K562 (cell line): Measurements from ENCODE around the gene ARFGEF3. TPM values are rescaled to one million over a fixed set of nuclear protein-coding genes. Genes with fewer than 3 reads are reported as not detected.

Experiments used
- ATAC-seq: fragments of 200-7000 bp; cut with Tn5 transposase; 3 replicates; pipeline ENCODE4 v1.9.1; 2020; ENCODE audit warnings: moderate library complexity
- BruUV-seq: library from RNA; stranded (reverse); fragments of 400-500 nt; replicated peaks from 2 replicates; lab custom pipeline; 2021; lab: Mats Ljungman, UMichigan
- CTCF ChIA-PET: fragments of 300-600 bp; formaldehyde crosslinking; extraction: SDS; loops from one replicate; lab custom pipeline; 2021; ENCODE audit warnings: low intra/inter-chr PET ratio; lab: Yijun Ruan, JAX
- POLR2A ChIA-PET: fragments of 300-600, 350-650 bp; sonication (Branson Sonifier 250); formaldehyde crosslinking; extraction: SDS; loops from one replicate; lab custom pipeline; 2021; ENCODE audit warnings: antibody characterized with exemption, inconsistent platforms; lab: Yijun Ruan, JAX
- DNase-seq, 4 experiments: peaks; one replicate each; pipeline versions ENCODE4 v3.0.0 to v3.0.0-alpha.2; 2011 to 2018; ENCODE audit warnings: low spot score in 3 of 4, mixed read lengths in 3 of 4; ENCODE audit errors: extremely low read depth in 1 of 4
- FAIRE-seq: peaks from 2 replicates; lab custom pipeline; 2011; peaks lifted over from hg19 to GRCh38; lab: Jason Lieb, UNC
- H2AFZ ChIP-seq: 2 replicates; pipeline ENCODE4 v1.6.0; 2011; ENCODE audit warnings: low read depth, low read length, control low read depth, inconsistent platforms
- H3K27ac ChIP-seq: fragments of 200-600 bp; 3 replicates; pipeline ENCODE4 v1.8.0; 2011; ENCODE audit warnings: low read depth, mild to moderate bottlenecking, control low read depth, inconsistent platforms, low read length, moderate library complexity, mixed read lengths; ENCODE audit errors: extremely low read depth
- H3K27me3 ChIP-seq, 2 experiments: fragments of 300-600 bp in 1 of 2; 2 replicates in 1 of 2; 3 replicates in 1 of 2; pipeline versions ENCODE4 v1.6.0 to v1.8.0; 2011; ENCODE audit warnings: inconsistent platforms in 2 of 2, low read length in 2 of 2, mild to moderate bottlenecking in 1 of 2, mixed read lengths in 1 of 2, moderate library complexity in 1 of 2; ENCODE audit not compliant: control insufficient read depth in 2 of 2, insufficient read depth in 2 of 2
- H3K36me3 ChIP-seq: fragments of 300-600 bp; 3 replicates; pipeline ENCODE4 v1.8.0; 2011; ENCODE audit warnings: mild to moderate bottlenecking, low read length, inconsistent platforms; ENCODE audit not compliant: control insufficient read depth, insufficient read depth
- H3K4me1 ChIP-seq, 2 experiments: fragments of 200-600 bp in 1 of 2; replicated peaks in 1 of 2; 2 replicates in 1 of 2; 3 replicates in 1 of 2; pipeline versions ENCODE4 v1.5.1 to v1.8.0; 2011; ENCODE audit warnings: inconsistent platforms in 2 of 2, low read length in 2 of 2, mild to moderate bottlenecking in 1 of 2, mixed read lengths in 1 of 2, moderate library complexity in 1 of 2; ENCODE audit not compliant: control insufficient read depth in 2 of 2, insufficient read depth in 2 of 2
- H3K4me2 ChIP-seq: 2 replicates; pipeline ENCODE4 v1.6.1; 2011; ENCODE audit warnings: low read length, control low read depth, inconsistent platforms, mixed read lengths; ENCODE audit not compliant: insufficient read depth
- H3K4me3 ChIP-seq: fragments of 200-600 bp; sonication (generic), shearing (Covaris generic); 2 replicates; pipeline ENCODE4 v1.5.1; 2016; ENCODE audit warnings: control low read depth, inconsistent platforms
- H3K79me2 ChIP-seq: fragments of 200-600 bp; 3 replicates; pipeline ENCODE4 v1.8.0; 2011; ENCODE audit warnings: low read length, inconsistent platforms; ENCODE audit not compliant: control insufficient read depth, insufficient read depth
- H3K9ac ChIP-seq, 2 experiments: 2 replicates each; pipeline versions ENCODE4 v1.6.0 to v1.6.1; 2011; ENCODE audit warnings: low read depth in 2 of 2, low read length in 2 of 2, control low read depth in 1 of 2, inconsistent platforms in 1 of 2, mild to moderate bottlenecking in 1 of 2, mixed read lengths in 1 of 2; ENCODE audit not compliant: insufficient read depth in 1 of 2
- H3K9me1 ChIP-seq: one replicate; pipeline ENCODE4 v1.6.0; 2011; ENCODE audit warnings: inconsistent platforms, mild to moderate bottlenecking, low read length, moderate library complexity; ENCODE audit not compliant: control insufficient read depth, insufficient read depth
- H3K9me3 ChIP-seq: replicated peaks from 2 replicates; pipeline ENCODE4 v1.5.1; 2011; ENCODE audit warnings: low read depth, low read length, inconsistent platforms; ENCODE audit not compliant: control insufficient read depth, insufficient read depth
- H4K20me1 ChIP-seq: replicated peaks from 2 replicates; pipeline ENCODE4 v1.6.1; 2011; ENCODE audit warnings: low read length, inconsistent platforms, mixed read lengths; ENCODE audit not compliant: control insufficient read depth, insufficient read depth
- ATF1 ChIP-seq, 2 experiments: fragments of 450-650 bp in 1 of 2; IDR thresholded peaks; 2 replicates each; pipeline ENCODE4 v1.6.1; 2016; ENCODE audit warnings: missing compliant biosample characterization in 1 of 2, missing genetic modification characterization in 1 of 2
- BRD9 ChIP-seq: fragments of 450-650 bp; IDR thresholded peaks from 2 replicates; pipeline ENCODE4 v1.6.1; 2018; ENCODE audit warnings: low read depth; ENCODE audit not compliant: partially characterized antibody
- CCAR2 ChIP-seq: fragments of 200-400 bp; formaldehyde crosslinking; IDR thresholded peaks from 2 replicates; pipeline ENCODE4 v1.6.1; 2017; ENCODE audit warnings: mild to moderate bottlenecking, low read depth, low read length
- DMBX1 ChIP-seq: fragments of 250-450 bp; sonication (Bioruptor Pico); IDR thresholded peaks from 2 replicates; pipeline ENCODE4 v1.8.0; 2022; ENCODE audit warnings: inconsistent platforms, mild to moderate bottlenecking, moderate library complexity, borderline replicate concordance
- IFI16 ChIP-seq: fragments of 250-450 bp; sonication (Bioruptor Pico); IDR thresholded peaks from 2 replicates; pipeline ENCODE4 v2.1.2; 2022; ENCODE audit warnings: mild to moderate bottlenecking, inconsistent platforms
- JUND ChIP-seq, 2 experiments: IDR thresholded peaks; 2 replicates in 1 of 2; 3 replicates in 1 of 2; pipeline ENCODE4 v1.6.1; 2011; ENCODE audit warnings: borderline replicate concordance in 2 of 2, low read depth in 2 of 2, low read length in 2 of 2, improper control_type of control experiment in 1 of 2, missing biosample characterization in 1 of 2, missing genetic modification characterization in 1 of 2, missing genetic modification reagents in 1 of 2
- KAT2B ChIP-seq: IDR thresholded peaks from one replicate; pipeline ENCODE4 v1.6.1; 2012; ENCODE audit warnings: low read depth, mild to moderate bottlenecking, control low read depth, inconsistent platforms, low read length, moderate library complexity
- MTA2 ChIP-seq: fragments of 450-650 bp; IDR thresholded peaks from 2 replicates; pipeline ENCODE4 v1.6.1; 2016; ENCODE audit warnings: low read depth
- MTF1 ChIP-seq: fragments of 250-450 bp; sonication (Bioruptor Pico); IDR thresholded peaks from 2 replicates; pipeline ENCODE4 v1.9.0; 2021; ENCODE audit warnings: moderate library complexity, mild to moderate bottlenecking, inconsistent platforms, borderline replicate concordance
- MYNN ChIP-seq, 2 experiments: sonication (generic); formaldehyde crosslinking in 1 of 2; IDR thresholded peaks; 2 replicates each; pipeline versions ENCODE4 v1.5.0 to v1.6.1; 2016 to 2020; ENCODE audit warnings: antibody characterized with exemption in 1 of 2, missing genetic modification reagents in 1 of 2
- NFIX ChIP-seq: fragments of 250-450 bp; sonication (Bioruptor Pico); IDR thresholded peaks from 2 replicates; pipeline ENCODE4 v1.4.0; 2020; ENCODE audit warnings: low read depth, mild to moderate bottlenecking, moderate library complexity
- NR2F6 ChIP-seq: fragments of 450-650 bp; formaldehyde crosslinking; IDR thresholded peaks from 2 replicates; pipeline ENCODE4 v1.4.0; 2020; ENCODE audit warnings: mild to moderate bottlenecking
- RBBP5 ChIP-seq: fragments of 200-600 bp; sonication (generic); IDR thresholded peaks from 2 replicates; pipeline ENCODE4 v1.6.1; 2012; ENCODE audit warnings: borderline replicate concordance, mild to moderate bottlenecking, low read length, control low read depth, inconsistent platforms; ENCODE audit not compliant: insufficient read depth, poor library complexity, severe bottlenecking
- SP1 ChIP-seq: sonication (generic); formaldehyde crosslinking; IDR thresholded peaks from 2 replicates; pipeline ENCODE4 v1.8.1; 2022; ENCODE audit warnings: mild to moderate bottlenecking, missing genetic modification reagents
- SREBF1 ChIP-seq: fragments of 150-350 bp; IDR thresholded peaks from 2 replicates; pipeline ENCODE4 v1.6.1; 2014; ENCODE audit warnings: antibody characterized with exemption, low read depth, low read length, borderline replicate concordance
- XRCC5 ChIP-seq: fragments of 200-400 bp; formaldehyde crosslinking; IDR thresholded peaks from 2 replicates; pipeline ENCODE4 v1.6.1; 2017; ENCODE audit warnings: low read depth, mild to moderate bottlenecking, low read length
- YBX1 ChIP-seq: fragments of 450-650 bp; IDR thresholded peaks from 2 replicates; pipeline ENCODE4 v1.7.1; 2016; ENCODE audit warnings: mild to moderate bottlenecking
- WGBS: fragments of 100-300 bp; shearing (Covaris generic); methylation state at CpG from one replicate; pipeline ENCODE4 v1.1.6; 2016; ENCODE audit warnings: low coverage, mixed read lengths; ENCODE audit not compliant: insufficient coverage; ENCODE audit errors: missing lambda C conversion rate; 5-methylcytosine and 5-hydroxymethylcytosine counted together
- in situ Hi-C: fragments of 300-500 bp; cut with MboI; formaldehyde crosslinking; loops from 4 replicates; pipeline ENCODE4 v1.15.0; 2018; ENCODE audit warnings: inconsistent platforms, mixed read lengths
- intact Hi-C: fragments of 100-400 bp; cut with micrococcal nuclease; formaldehyde crosslinking; loops from 2 replicates; pipeline ENCODE4 v1.14.2; 2022
- polyA plus RNA-seq, 8 experiments: library from polyadenylated mRNA; depleted of rRNA in 4 of 8; stranded (reverse) in 5 of 8; unstranded in 3 of 8; fragments of >200 nt; fragmentation: Nextera tagmentation in 2 of 8; fragmentation: Illumina TruSeq in 1 of 8; extraction: Ambion mirVana in 2 of 8; extraction: Trizol in 1 of 8; gene quantifications; 2 replicates each; pipeline versions ENCODE4 v1.2.1 to v1.2.3, GENCODE V29; 2011 to 2014; ENCODE audit warnings: inconsistent platforms in 1 of 8, missing spikeins in 1 of 8
- total RNA-seq, 7 experiments: library from RNA; depleted of rRNA in 6 of 7; stranded (reverse); fragments of >200 nt in 6 of 7; fragmentation: Illumina TruSeq in 2 of 7; extraction: Trizol in 2 of 7; gene quantifications; 2 replicates each; pipeline versions ENCODE4 v1.2.1 to v1.2.3, GENCODE V29; 2011 to 2021; ENCODE audit warnings: low replicate concordance in 1 of 7
- TF ChIP-seq, protein P1 (sequence below): fragments of 250-450 bp; sonication (Bioruptor Pico); IDR thresholded peaks from 2 replicates; pipeline ENCODE4 v1.8.0; 2021; ENCODE audit warnings: moderate library complexity, mild to moderate bottlenecking, inconsistent platforms

Gene ARFGEF3
- total and polyA plus RNA-seq, 9 of the 15 experiments (the other 6 are each of a cell fraction or from before 2014, with no cell fraction given): under 0.01 to 0.02 TPM; not detected in 7

DNA sequence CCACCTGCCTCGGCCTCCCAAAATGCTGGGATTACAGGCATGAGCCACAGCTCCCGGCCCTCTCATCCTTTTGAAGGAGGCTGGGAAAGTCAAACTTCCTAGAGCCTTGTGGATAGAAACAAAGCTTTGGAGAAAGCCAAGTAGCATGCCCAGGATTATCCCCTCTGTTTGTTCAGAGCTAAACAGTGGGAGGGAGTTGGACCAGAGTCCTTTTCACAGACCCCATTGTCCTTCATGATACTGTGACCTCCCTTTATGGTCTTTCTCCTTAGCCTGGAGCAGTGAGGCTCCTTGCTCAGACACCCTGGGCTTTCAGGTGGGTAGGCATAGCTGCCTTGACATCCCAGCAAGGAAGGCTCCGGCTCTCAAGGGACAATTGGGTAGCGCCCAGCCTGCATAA is 25.4 kb downstream of the ARFGEF3 start (continued):
- TF ChIP-seq YBX1: no peak
- TF ChIP-seq ATF1 (CRISPR knock-in tag; IDR thresholded peaks at IDR 0.05): no peak
- TF ChIP-seq ATF1 (tag; IDR thresholded peaks at IDR 0.05): no peak
- TF ChIP-seq MYNN (IDR thresholded peaks at IDR 0.05): no peak
- no peak for TF ChIP-seq MYNN (CRISPR knock-in tag; IDR thresholded peaks at IDR 0.05)

DNA sequence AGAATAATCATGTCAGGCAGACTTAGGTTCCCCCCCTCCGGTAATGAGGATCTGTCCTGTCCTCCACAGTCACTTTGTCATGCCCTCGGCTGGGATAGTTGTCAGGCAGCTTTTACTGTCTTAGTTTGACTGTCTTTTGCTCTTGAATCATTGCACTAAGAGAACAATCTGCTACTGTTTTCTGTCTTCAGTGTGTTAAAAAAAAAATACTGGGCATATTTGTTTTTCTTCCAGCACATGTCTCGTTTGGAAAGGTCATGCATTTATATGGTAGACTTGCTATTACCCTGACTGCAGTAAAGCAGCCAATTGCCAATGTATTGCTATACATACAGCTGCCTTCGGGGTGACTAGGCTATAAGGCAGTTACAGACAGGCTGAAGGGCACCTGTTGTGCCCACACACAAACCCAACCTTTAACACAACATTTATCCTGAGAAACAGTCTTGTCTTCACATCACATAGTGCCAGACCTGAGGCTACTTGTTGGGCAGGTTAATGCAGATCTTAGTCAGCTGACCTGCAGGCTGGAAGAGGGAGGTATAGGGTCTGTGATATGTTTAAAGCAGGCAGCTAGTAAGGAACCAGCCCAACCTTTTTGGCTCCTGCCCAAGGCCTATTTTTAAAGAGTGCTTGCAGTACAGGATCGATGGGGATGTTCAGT is 26.7 kb downstream of the ARFGEF3 start:
- ChIA-PET CTCF (no interaction called here), POLR2A (interaction anchor here (0.7 kb wide), 2 partner anchors 907 to 1802 kb away, joined by 3 to 4 read pairs; no protein-coding TSS in a partner anchor)
- no peak for ATAC-seq
- Histone ChIP-seq H3K27ac (no peak overlapping the region), H4K20me1 (no peaks in the 10 kb centered on the region), H3K4me3 (no peak overlapping the region), H3K27me3 (peaks cover 0 to 15% of the 10 kb centered on the region in 2 experiments; a peak in 2 of 5 replicates), H3K9me1 (no peaks in the 10 kb centered on the region), H3K36me3 (no peaks in the 10 kb centered on the region), H3K9ac (no peak overlapping the region), H3K79me2 (no peaks in the 10 kb centered on the region), H3K4me1 (no peaks in the 10 kb centered on the region), H3K4me2 (no peak overlapping the region), H3K9me3 (no peaks in the 10 kb centered on the region), H2AFZ (no peak overlapping the region)
- FAIRE-seq: no peak
- 1% methylated on average over 5 of the region's 5 CpGs for WGBS
- intact Hi-C loops (no loop called here), in situ Hi-C loops (no loop called here)
- TF ChIP-seq JUND (IDR thresholded peaks at IDR 0.05; ENCODE audit: borderline replicate concordance, low read depth, low read length) (no peak), JUND (tag; IDR thresholded peaks at IDR 0.05; ENCODE audit: borderline replicate concordance, low read depth, low read length) (no peak), NR2F6 (CRISPR knock-in tag) (no peak), BRD9 (no peak), SREBF1 (no peak), IFI16 (no peak), XRCC5 (no peak), RBBP5 (no peak), SP1 (CRISPR knock-in tag) (no peak), KAT2B (no peak), MTA2 (no peak), NFIX (CRISPR knock-in tag) (no peak), DMBX1 (CRISPR knock-in tag) (no peak), MTF1 (CRISPR knock-in tag) (no peak), CCAR2 (no peak)
- TF ChIP-seq, protein P1, sequence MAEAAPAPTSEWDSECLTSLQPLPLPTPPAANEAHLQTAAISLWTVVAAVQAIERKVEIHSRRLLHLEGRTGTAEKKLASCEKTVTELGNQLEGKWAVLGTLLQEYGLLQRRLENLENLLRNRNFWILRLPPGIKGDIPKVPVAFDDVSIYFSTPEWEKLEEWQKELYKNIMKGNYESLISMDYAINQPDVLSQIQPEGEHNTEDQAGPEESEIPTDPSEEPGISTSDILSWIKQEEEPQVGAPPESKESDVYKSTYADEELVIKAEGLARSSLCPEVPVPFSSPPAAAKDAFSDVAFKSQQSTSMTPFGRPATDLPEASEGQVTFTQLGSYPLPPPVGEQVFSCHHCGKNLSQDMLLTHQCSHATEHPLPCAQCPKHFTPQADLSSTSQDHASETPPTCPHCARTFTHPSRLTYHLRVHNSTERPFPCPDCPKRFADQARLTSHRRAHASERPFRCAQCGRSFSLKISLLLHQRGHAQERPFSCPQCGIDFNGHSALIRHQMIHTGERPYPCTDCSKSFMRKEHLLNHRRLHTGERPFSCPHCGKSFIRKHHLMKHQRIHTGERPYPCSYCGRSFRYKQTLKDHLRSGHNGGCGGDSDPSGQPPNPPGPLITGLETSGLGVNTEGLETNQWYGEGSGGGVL: no peak
- no peak for DNase-seq
- BruUV-seq: no TSS peak
